OCI-M2 (cell line): Measurements from ENCODE around the gene TNFAIP3.
"Not testable (repeated sequence)": the region's sequence is repeated elsewhere in the genome, so short reads cannot be mapped to it uniquely, and the experiment has no call there.

Experiments used
- DNase-seq: peaks from one replicate; lab custom pipeline; 2025; ENCODE audit not compliant: unreplicated experiment; lab: John Stamatoyannopoulos, UW

The TNFAIP3 gene

GRCh38 chr6:137866914-137867684, at the start of gene TNFAIP3:
Gene TNFAIP3, plus strand, starts transcription at chr6:137867259. Its CDS starts 3,969 bp downstream, at chr6:137871228.
- no peak for DNase-seq

- DNase-seq: no peak
Observed at GRCh38 chr6:137818440-137818839, 48.6 kb upstream of the TNFAIP3 start.

GRCh38 chr6:137819740-137820139, 47.3 kb upstream of the TNFAIP3 start:
- DNase-seq: no peak

- DNase-seq: no peak
Observed at GRCh38 chr6:137820425-137820824, 46.6 kb upstream of the TNFAIP3 start.

- DNase-seq: no peak
Observed at GRCh38 chr6:137820952-137821351, 46.1 kb upstream of the TNFAIP3 start.

- no peak for DNase-seq
Observed at GRCh38 chr6:137821491-137821890, 45.6 kb upstream of the TNFAIP3 start.

GRCh38 chr6:137823826-137824555, 43.1 kb upstream of the TNFAIP3 start:
- DNase-seq: no peak

GRCh38 chr6:137824556-137824879, 42.5 kb upstream of the TNFAIP3 start:
- DNase-seq: no peak

- DNase-seq: no peak
Observed at GRCh38 chr6:137824896-137825295, 42.2 kb upstream of the TNFAIP3 start.

- DNase-seq: no peak
Observed at GRCh38 chr6:137827411-137827940, 39.6 kb upstream of the TNFAIP3 start.

GRCh38 chr6:137827977-137828810, 38.9 kb upstream of the TNFAIP3 start:
- no peak for DNase-seq

- no peak for DNase-seq
Observed at GRCh38 chr6:137829641-137830083, 37.4 kb upstream of the TNFAIP3 start.

- no peak for DNase-seq
Observed at GRCh38 chr6:137830511-137830911, 36.5 kb upstream of the TNFAIP3 start.

GRCh38 chr6:137832110-137832509, 34.9 kb upstream of the TNFAIP3 start:
- no peak for DNase-seq

- DNase-seq: no peak
Observed at GRCh38 chr6:137834508-137834907, 32.6 kb upstream of the TNFAIP3 start.

GRCh38 chr6:137836788-137837187, 30.3 kb upstream of the TNFAIP3 start:
- DNase-seq: no peak

GRCh38 chr6:137838090-137838489, 29.0 kb upstream of the TNFAIP3 start:
- not testable (repeated sequence) for DNase-seq

- DNase-seq: not testable (repeated sequence)
Observed at GRCh38 chr6:137838597-137838996, 28.5 kb upstream of the TNFAIP3 start.

GRCh38 chr6:137839076-137839475, 28.0 kb upstream of the TNFAIP3 start:
- no peak for DNase-seq

GRCh38 chr6:137840252-137840651, 26.8 kb upstream of the TNFAIP3 start:
- DNase-seq: no peak

GRCh38 chr6:137843211-137843610, 23.8 kb upstream of the TNFAIP3 start:
- no peak for DNase-seq
